Psoas muscle (tissue), 8 donors: ENCODE measurements around the gene RNF157. TPM values are rescaled to one million over a fixed set of nuclear protein-coding genes. Genes with fewer than 3 reads are reported as not detected.

Source experiments
- ATAC-seq, 4 donors: fragments of 200-7000 bp; cut with Tn5 transposase; one replicate each; pipeline ENCODE4 v1.9.1; 2020; ENCODE audit warnings: moderate library complexity in 3 of 4, mild to moderate bottlenecking in 2 of 4
- DNase-seq, 2 donors: peaks; one replicate each; pipeline ENCODE4 v3.0.0-alpha.2; 2020
- H3K27ac ChIP-seq: fragments of 200-600 bp; one replicate; pipeline ENCODE4 v1.8.0; 2022
- H3K27me3 ChIP-seq, 3 donors: fragments of 200-600 bp in 1 of 3; one replicate each; pipeline versions ENCODE4 v1.6.1 to v1.8.0; 2013 to 2022; ENCODE audit warnings: low read length in 2 of 3, mild to moderate bottlenecking in 2 of 3, moderate library complexity in 1 of 3; ENCODE audit not compliant: insufficient read depth in 3 of 3
- H3K36me3 ChIP-seq, 2 donors: fragments of 200-600 bp in 1 of 2; one replicate each; pipeline versions ENCODE4 v1.6.1 to v1.8.0; 2013 to 2022; ENCODE audit warnings: low read depth in 1 of 2, mild to moderate bottlenecking in 1 of 2, moderate library complexity in 1 of 2; ENCODE audit not compliant: insufficient read depth in 1 of 2
- H3K4me1 ChIP-seq: fragments of 200-600 bp; one replicate; pipeline ENCODE4 v1.8.0; 2022
- H3K4me3 ChIP-seq: fragments of 200-600 bp; one replicate; pipeline ENCODE4 v1.8.0; 2022; ENCODE audit warnings: mild to moderate bottlenecking
- H3K9me3 ChIP-seq: fragments of 200-600 bp; one replicate; pipeline ENCODE4 v1.8.0; 2022
- CTCF ChIP-seq: fragments of 200-600 bp; IDR thresholded peaks from one replicate; pipeline ENCODE4 v1.8.0; 2022; ENCODE audit warnings: antibody characterized with exemption
- whole genome bisulfite sequencing, 3 donors: extraction: QIAGEN DNeasy Blood & Tissue Kit; methylation state at CpG; one replicate each; pipeline versions ENCODE4 v1.1.6 to v1.1.7; 2013; 5-methylcytosine and 5-hydroxymethylcytosine counted together
- intact Hi-C, 2 donors: fragments of 100-400 bp; cut with DNase I; formaldehyde crosslinking; loops; one replicate each; pipeline versions ENCODE4 v1.11.0 to v1.14.2; 2022
- polyA plus RNA-seq, 3 donors: library from polyadenylated mRNA; stranded (reverse); fragments of 200-250 nt; gene quantifications; one replicate each; pipeline ENCODE4 v1.2.3, GENCODE V29; 2013
- total RNA-seq, 4 donors: library from RNA; stranded (reverse); fragmentation: NEBNext Ultra II Directional in 2 of 4; extraction: Animal tissue kit (Norgen Biotek cat#: 25700) in 2 of 4; gene quantifications; one replicate each; pipeline versions ENCODE4 v1.2.1 to v1.2.4, GENCODE V29; 2021 to 2023
- donor health status: healthy with polysubstance abuse.
- donor health status: DM: no; HTN: no; CAD: no; lungs with moderate emphysema.
- donor health status: Bipolar disorder and iron deficiency.
- donor health status: healthy.
- donor health status: DM: yes; HTN: yes; CAD: no.
- donor health status: DM: no; HTN: no; CAD: no.
- donor health status: DM: no; HTN: no; CAD: no.
- donor health status: DM: yes; HTN: yes; CAD: no.

Gene RNF157
- total and polyA plus RNA-seq, 7 donors = 14.9 to 90.1 (median 69.3) TPM

DNA sequence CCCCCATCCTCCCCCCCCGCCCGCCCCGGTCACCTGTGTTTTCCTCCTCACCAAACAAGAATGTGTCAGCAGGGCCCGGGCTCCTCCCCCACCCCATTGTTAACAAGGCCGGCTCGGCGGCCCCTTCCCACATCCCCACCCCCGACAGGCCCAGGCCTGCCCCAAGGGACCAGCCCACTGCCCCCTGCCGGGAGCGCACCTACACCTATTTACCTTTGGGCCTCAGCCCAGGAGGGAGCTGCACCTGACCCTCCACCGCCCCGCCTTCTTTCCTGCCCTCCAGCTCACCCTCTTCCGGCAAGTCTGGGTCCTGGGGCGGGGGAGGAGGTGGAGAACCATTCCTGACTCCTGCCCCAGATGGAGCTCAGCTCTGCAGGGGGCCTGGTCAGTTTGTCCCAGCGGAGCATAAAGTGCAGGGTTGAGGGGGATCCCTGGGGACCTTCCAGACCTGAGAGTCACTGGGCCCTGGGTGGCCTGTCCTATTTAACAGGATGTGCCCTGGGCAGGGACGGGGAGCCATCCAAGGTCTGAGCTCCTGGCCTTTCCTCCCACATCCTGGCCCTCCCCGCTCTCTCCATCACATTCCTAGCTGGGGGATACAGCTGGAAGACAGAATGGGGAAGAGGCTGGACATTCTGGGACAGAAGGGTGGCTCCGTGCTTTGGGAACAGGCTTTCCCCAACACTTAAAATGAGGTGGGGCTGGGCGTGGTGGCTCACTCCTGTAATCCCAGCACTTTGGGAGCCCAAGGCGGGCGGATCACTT is 107.5 kb downstream of the RNF157 start:
- H3K9me3 ChIP-seq = no peaks in the 10 kb centered on the region
- no peak for DNase-seq
- TF ChIP-seq CTCF = no peak
- no peak overlapping the region for H3K4me3 ChIP-seq
- H3K27me3 ChIP-seq = peaks cover 0 to 46% (median 11%) of the 10 kb centered on the region in 3 donors
- ATAC-seq = no peak
- no peak overlapping the region for H3K27ac ChIP-seq
- no peaks in the 10 kb centered on the region for H3K36me3 ChIP-seq
- 36 to 40% (median 38%) methylated on average over 17 to 21 of the region's 21 CpGs for WGBS, 3 donors
- no peaks in the 10 kb centered on the region for H3K4me1 ChIP-seq
- intact Hi-C loops = no loop called here

DNA sequence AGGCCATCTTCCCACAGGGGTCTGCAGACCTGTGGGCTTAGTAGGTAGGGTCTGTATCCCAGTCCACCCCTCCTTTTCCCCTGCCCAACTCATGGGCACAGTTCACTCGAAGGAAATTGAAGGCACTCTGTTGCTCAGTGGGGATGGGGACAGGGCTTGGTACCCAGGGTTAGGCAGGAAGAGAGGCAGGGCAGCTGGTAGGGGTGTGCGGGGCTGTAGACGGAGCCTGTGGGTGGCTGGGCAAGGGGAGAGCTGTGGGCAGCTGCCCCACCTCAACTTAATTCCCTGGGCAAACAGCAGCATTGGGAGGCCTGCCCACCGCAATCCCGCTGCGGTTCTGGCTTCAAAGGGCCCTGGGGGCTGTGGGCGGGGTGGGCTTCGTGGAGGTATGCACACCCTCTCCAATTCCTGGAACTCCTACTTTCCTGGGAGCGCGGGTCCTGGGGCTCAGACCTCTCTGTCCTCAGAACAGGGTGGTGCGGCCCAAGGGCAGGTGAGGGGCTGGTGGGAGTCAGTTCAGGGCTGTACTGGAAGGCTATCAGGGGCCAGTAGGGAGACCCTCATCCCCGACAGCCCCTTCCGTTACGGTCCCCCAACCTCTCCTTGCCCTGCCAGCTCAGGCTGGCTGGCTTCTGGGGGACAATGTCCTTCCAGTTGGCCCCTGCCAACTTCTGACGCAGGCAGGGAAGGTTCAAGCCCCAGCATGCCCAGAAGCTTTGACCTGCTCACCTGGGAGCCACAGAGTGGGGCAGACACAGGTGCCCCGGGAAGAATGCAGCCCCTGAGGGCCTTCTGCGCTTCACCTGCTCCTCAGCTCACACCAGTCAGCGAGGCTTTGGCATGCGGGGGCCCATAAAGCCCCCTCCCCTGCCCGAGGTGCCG is 108.4 kb downstream of the RNF157 start:
- no peak for TF ChIP-seq CTCF
- H3K9me3 ChIP-seq = no peaks in the 10 kb centered on the region
- H3K4me1 ChIP-seq = no peaks in the 10 kb centered on the region
- no peak for DNase-seq
- no peak overlapping the region for H3K27ac ChIP-seq
- 41 to 60% (median 48%) methylated on average over 17 to 21 of the region's 21 CpGs for WGBS, 3 donors
- H3K36me3 ChIP-seq = no peaks in the 10 kb centered on the region
- no peak overlapping the region for H3K4me3 ChIP-seq
- H3K27me3 ChIP-seq = peaks cover 0 to 38% (median 7%) of the 10 kb centered on the region in 3 donors
- ATAC-seq = no peak
- intact Hi-C loops = no loop called here

GRCh38 chr17:76131051-76131691 is 109.1 kb downstream of the RNF157 start:
- Histone ChIP-seq H3K9me3 (no peaks in the 10 kb centered on the region), H3K4me1 (no peaks in the 10 kb centered on the region), H3K4me3 (no peak overlapping the region), H3K36me3 (no peaks in the 10 kb centered on the region), H3K27ac (no peak overlapping the region), H3K27me3 (peaks cover 0 to 32% (median 5%) of the 10 kb centered on the region in 3 donors)
- DNase-seq (no peak), ATAC-seq (no peak)
- intact Hi-C loops = no loop called here
- TF ChIP-seq CTCF = no peak
- 51 to 53% (median 53%) methylated on average over 20 to 21 of the region's 21 CpGs for WGBS, 3 donors

DNA sequence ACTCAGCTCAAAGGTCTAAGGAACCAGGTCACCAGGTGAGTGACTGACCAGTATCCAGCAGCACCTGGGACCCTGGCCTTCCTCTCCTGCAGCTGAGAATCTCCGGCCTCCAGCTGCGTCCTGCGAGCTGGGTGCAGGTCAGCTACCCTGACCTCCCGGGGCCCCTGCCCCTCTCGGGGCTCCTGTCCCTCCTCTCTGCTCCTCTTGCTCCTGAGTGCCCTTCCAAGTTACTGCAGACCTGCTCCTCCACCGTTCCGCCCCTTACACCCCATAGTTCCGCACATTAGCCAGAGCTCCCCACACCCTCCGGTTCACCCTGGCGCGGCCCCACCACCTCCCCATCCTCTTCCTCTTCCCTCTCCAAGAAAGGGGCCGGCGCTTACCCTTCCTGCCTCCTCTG is 109.8 kb downstream of the RNF157 start:
- no peak for DNase-seq
- no peak for TF ChIP-seq CTCF

More for the DNA sequence above, 109.8 kb downstream of the RNF157 start:
- Histone ChIP-seq H3K9me3 (no peaks in the 10 kb centered on the region), H3K36me3 (no peaks in the 10 kb centered on the region), H3K27me3 (peaks cover 0 to 29% (median 5%) of the 10 kb centered on the region in 3 donors), H3K4me1 (no peaks in the 10 kb centered on the region), H3K4me3 (no peak overlapping the region), H3K27ac (no peak overlapping the region)
- no peak for ATAC-seq
- WGBS, 3 donors = 54 to 56% (median 55%) methylated on average over 11 to 13 of the region's 13 CpGs
- intact Hi-C loops = no loop called here
